ENCODE results near the gene SRRM1.
A peak's percentile ranks its signal among the peaks of the same experiment; 100 is the strongest.

The SRRM1 gene

GRCh38 chr1:24639881-24640280 lies 3.2 kb upstream of the SRRM1 start:
- H3K36me3 Mint-ChIP-seq (ENCODE audit: low read depth): peaks cover 3% of the 10 kb centered on the region
- H3K4me3 Mint-ChIP-seq: peak overlapping the region; percentile 57 to 98 (median 76)
- H3K9me3 Mint-ChIP-seq: no peaks in the 10 kb centered on the region
- H3K27me3 Mint-ChIP-seq (ENCODE audit: low read depth): peaks cover 3% of the 10 kb centered on the region
- TF ChIP-seq, protein P1, sequence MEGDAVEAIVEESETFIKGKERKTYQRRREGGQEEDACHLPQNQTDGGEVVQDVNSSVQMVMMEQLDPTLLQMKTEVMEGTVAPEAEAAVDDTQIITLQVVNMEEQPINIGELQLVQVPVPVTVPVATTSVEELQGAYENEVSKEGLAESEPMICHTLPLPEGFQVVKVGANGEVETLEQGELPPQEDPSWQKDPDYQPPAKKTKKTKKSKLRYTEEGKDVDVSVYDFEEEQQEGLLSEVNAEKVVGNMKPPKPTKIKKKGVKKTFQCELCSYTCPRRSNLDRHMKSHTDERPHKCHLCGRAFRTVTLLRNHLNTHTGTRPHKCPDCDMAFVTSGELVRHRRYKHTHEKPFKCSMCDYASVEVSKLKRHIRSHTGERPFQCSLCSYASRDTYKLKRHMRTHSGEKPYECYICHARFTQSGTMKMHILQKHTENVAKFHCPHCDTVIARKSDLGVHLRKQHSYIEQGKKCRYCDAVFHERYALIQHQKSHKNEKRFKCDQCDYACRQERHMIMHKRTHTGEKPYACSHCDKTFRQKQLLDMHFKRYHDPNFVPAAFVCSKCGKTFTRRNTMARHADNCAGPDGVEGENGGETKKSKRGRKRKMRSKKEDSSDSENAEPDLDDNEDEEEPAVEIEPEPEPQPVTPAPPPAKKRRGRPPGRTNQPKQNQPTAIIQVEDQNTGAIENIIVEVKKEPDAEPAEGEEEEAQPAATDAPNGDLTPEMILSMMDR (IDR thresholded peaks at IDR 0.05; ENCODE audit: unreplicated experiment in 3 of 3): no peak
- H3K4me1 Mint-ChIP-seq: peaks cover 31% of the 10 kb centered on the region
- H3K27ac Mint-ChIP-seq: peak overlapping the region; percentile 44 to 100 (median 69)

- peak overlapping the region in 2 of 3 experiments; percentile 67 to 100 for H3K27ac Mint-ChIP-seq
- no peaks in the 10 kb centered on the region for H3K9me3 Mint-ChIP-seq
- H3K36me3 Mint-ChIP-seq (ENCODE audit: low read depth): peaks cover 6% of the 10 kb centered on the region
- peaks cover 3% of the 10 kb centered on the region for H3K27me3 Mint-ChIP-seq (ENCODE audit: low read depth)
- H3K4me3 Mint-ChIP-seq: peak overlapping the region; percentile 93 to 99 (median 98)
- TF ChIP-seq, protein P1 (IDR thresholded peaks at IDR 0.05; ENCODE audit: unreplicated experiment in 3 of 3): no peak
- H3K4me1 Mint-ChIP-seq: peaks cover 31% of the 10 kb centered on the region
Measured at GRCh38 chr1:24640288-24640687, 2.8 kb upstream of the SRRM1 start.

GRCh38 chr1:24641646-24642151 lies 1.4 kb upstream of the SRRM1 start:
- peaks cover 33% of the 10 kb centered on the region for H3K4me1 Mint-ChIP-seq
- TF ChIP-seq, protein P1 (IDR thresholded peaks at IDR 0.05; ENCODE audit: unreplicated experiment in 3 of 3): no peak
- H3K27me3 Mint-ChIP-seq (ENCODE audit: low read depth): peaks cover 3% of the 10 kb centered on the region
- H3K36me3 Mint-ChIP-seq (ENCODE audit: low read depth): peaks cover 16% of the 10 kb centered on the region
- H3K27ac Mint-ChIP-seq: peak overlapping the region; percentile 99 to 100 (median 99)
- peak overlapping the region; percentile 93 to 99 (median 98) for H3K4me3 Mint-ChIP-seq
- H3K9me3 Mint-ChIP-seq: no peaks in the 10 kb centered on the region

- TF ChIP-seq, protein P1 (IDR thresholded peaks at IDR 0.05; ENCODE audit: unreplicated experiment in 3 of 3): no peak
- no peaks in the 10 kb centered on the region for H3K9me3 Mint-ChIP-seq
- no peaks in the 10 kb centered on the region for H3K27me3 Mint-ChIP-seq (ENCODE audit: low read depth)
- peaks cover 33% of the 10 kb centered on the region for H3K4me1 Mint-ChIP-seq
- H3K4me3 Mint-ChIP-seq: peak overlapping the region; percentile 93 to 99 (median 98)
- H3K36me3 Mint-ChIP-seq (ENCODE audit: low read depth): peaks cover 35% of the 10 kb centered on the region
- H3K27ac Mint-ChIP-seq: peak overlapping the region; percentile 99 to 100 (median 99)
Measured at GRCh38 chr1:24643363-24644099, 429 bp downstream of the SRRM1 start.

DNA sequence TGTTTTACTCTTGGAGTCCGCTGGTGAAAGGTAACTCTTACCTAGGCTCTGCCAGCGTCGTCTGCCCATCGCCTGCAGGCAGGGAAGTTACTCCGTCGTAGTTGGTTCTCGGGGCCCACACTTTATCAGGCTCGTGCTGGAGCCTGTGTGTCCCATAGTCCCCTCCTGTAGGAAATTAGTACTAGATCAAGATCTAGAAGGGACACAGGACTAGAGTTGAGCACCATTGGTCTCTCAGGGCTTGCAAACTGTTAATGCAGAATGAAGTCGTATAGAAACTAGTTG lies 940 bp downstream of the SRRM1 start:
- Mint-ChIP-seq H3K27me3 (ENCODE audit: low read depth) (no peaks in the 10 kb centered on the region), H3K36me3 (ENCODE audit: low read depth) (peaks cover 40% of the 10 kb centered on the region), H3K9me3 (no peaks in the 10 kb centered on the region), H3K4me3 (peak overlapping the region; percentile 93 to 99 (median 98)), H3K27ac (peak overlapping the region; percentile 69 to 100 (median 92)), H3K4me1 (peaks cover 33% of the 10 kb centered on the region)
- TF ChIP-seq, protein P1 (IDR thresholded peaks at IDR 0.05; ENCODE audit: unreplicated experiment in 3 of 3): no peak

DNA sequence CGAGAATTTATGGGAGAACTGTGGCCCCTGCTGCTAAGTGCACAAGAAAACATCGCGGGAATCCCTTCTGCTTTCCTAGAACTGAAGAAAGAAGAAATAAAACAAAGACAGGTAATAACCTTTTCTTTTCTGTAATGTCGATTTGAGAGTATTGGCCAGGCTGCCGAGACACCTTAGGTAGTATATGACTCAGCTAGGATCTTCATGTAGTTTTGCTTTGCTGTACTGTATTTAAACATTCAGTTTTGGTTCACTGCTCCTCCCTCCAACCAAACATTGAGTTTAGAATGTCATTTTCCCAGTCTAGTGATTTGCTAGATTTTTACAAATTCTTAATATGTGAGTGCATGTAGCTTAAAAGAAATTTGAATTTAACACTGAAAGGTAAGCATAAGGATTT lies 5.8 kb downstream of the SRRM1 start:
- Mint-ChIP-seq H3K36me3 (ENCODE audit: low read depth) (peaks cover 85% of the 10 kb centered on the region), H3K4me3 (no peak overlapping the region), H3K4me1 (peaks cover 15% of the 10 kb centered on the region), H3K27ac (no peak overlapping the region), H3K9me3 (no peaks in the 10 kb centered on the region), H3K27me3 (ENCODE audit: low read depth) (no peaks in the 10 kb centered on the region)
- TF ChIP-seq, protein P1 (IDR thresholded peaks at IDR 0.05; ENCODE audit: unreplicated experiment in 3 of 3): no peak

Measured in nephron (organoid).